ENCODE measurements around the gene HPS3. TPM values are rescaled to one million over a fixed set of nuclear protein-coding genes. Genes with fewer than 3 reads are reported as not detected.

The HPS3 gene
- total RNA-seq, 1 donor, result 14.8 TPM

Small RNAs within 50 kb of the gene (small RNA-seq; reads per million reads assigned to genes)
- not detected for gene RF00019

Other genes starting within 250 kb of the HPS3 start
- gene GYG1, start 138.1 kb upstream of the HPS3 start, total RNA-seq, result 38.2 TPM
- 22.4 TPM for gene HLTF, start 43.1 kb upstream of the HPS3 start, total RNA-seq
- gene CP, start 92.2 kb downstream of the HPS3 start, total RNA-seq, result 10.2 TPM
- gene TM4SF18, start 204.0 kb downstream of the HPS3 start, total RNA-seq, result 0.27 TPM
- 114 TPM for gene TM4SF1, start 248.0 kb downstream of the HPS3 start, total RNA-seq